NCI-H187 (cell line): Measurements from ENCODE around the gene SZT2.

Experiments
- DNase-seq, 2 experiments: peaks; one replicate each; lab custom pipeline; 2025; lab: John Stamatoyannopoulos, UW

The SZT2 gene

GRCh38 chr1:43389326-43390313, at the start of gene SZT2, which contains the start of gene MED8:
SZT2 (plus strand) TSS chr1:43389899; CDS start chr1:43389969, 70 bp downstream.
MED8 (minus strand) TSS chr1:43389800; CDS start chr1:43389764, 36 bp downstream.
- DNase-seq: peak; percentile 83 to 89

- no peak for DNase-seq
Observed at GRCh38 chr1:43340559-43340958, 49.1 kb upstream of the SZT2 start.

- DNase-seq: no peak
Observed at GRCh38 chr1:43344267-43344850, 45.3 kb upstream of the SZT2 start.

GRCh38 chr1:43345120-43345519, 44.6 kb upstream of the SZT2 start:
- no peak for DNase-seq

GRCh38 chr1:43346636-43347035, 43.1 kb upstream of the SZT2 start:
- no peak for DNase-seq

- peak; percentile 38 to 71 for DNase-seq
Observed at GRCh38 chr1:43348343-43348808, 41.3 kb upstream of the SZT2 start.

- peak; percentile 87 for DNase-seq
Observed at GRCh38 chr1:43348809-43349593, 40.7 kb upstream of the SZT2 start.

GRCh38 chr1:43349594-43350306, 39.9 kb upstream of the SZT2 start:
- DNase-seq: no peak

GRCh38 chr1:43350976-43351375, 38.7 kb upstream of the SZT2 start:
- DNase-seq: no peak

GRCh38 chr1:43351421-43352350, 38.0 kb upstream of the SZT2 start:
- no peak for DNase-seq

- no peak for DNase-seq
Observed at GRCh38 chr1:43352351-43352705, 37.4 kb upstream of the SZT2 start.

GRCh38 chr1:43352881-43353280, 36.8 kb upstream of the SZT2 start:
- DNase-seq: no peak

- no peak for DNase-seq
Observed at GRCh38 chr1:43354471-43354870, 35.2 kb upstream of the SZT2 start.

GRCh38 chr1:43354936-43355335, 34.8 kb upstream of the SZT2 start:
- no peak for DNase-seq

GRCh38 chr1:43357251-43357650, 32.4 kb upstream of the SZT2 start:
- DNase-seq: no peak

- no peak for DNase-seq
Observed at GRCh38 chr1:43358121-43358745, 31.5 kb upstream of the SZT2 start.

GRCh38 chr1:43358746-43359693, 30.7 kb upstream of the SZT2 start, which contains the start of gene CDC20:
CDC20 (plus strand) TSS chr1:43358981; CDS start chr1:43359216, 235 bp downstream.
- peak; percentile 93 to 98 for DNase-seq

GRCh38 chr1:43359696-43360095, 30.0 kb upstream of the SZT2 start:
- DNase-seq: no peak

- no peak for DNase-seq
Observed at GRCh38 chr1:43360616-43361015, 29.1 kb upstream of the SZT2 start.
